Stomach smooth muscle (tissue), 2 donors: Measurements from ENCODE around the gene CBFA2T3.

Experiments used
- H3K27ac ChIP-seq: one replicate; pipeline ENCODE4 v1.7.0; 2013; ENCODE audit warnings: mild to moderate bottlenecking, low read length, inconsistent platforms
- H3K27me3 ChIP-seq, 2 donors: one replicate each; pipeline ENCODE4 v1.7.0; 2013; ENCODE audit warnings: low read length in 2 of 2; ENCODE audit not compliant: insufficient read depth in 2 of 2, control insufficient read depth in 1 of 2
- H3K36me3 ChIP-seq, 2 donors: one replicate each; pipeline ENCODE4 v1.7.0; 2013; ENCODE audit warnings: low read length in 2 of 2; ENCODE audit not compliant: control insufficient read depth in 2 of 2, insufficient read depth in 2 of 2
- H3K4me1 ChIP-seq: one replicate; pipeline ENCODE4 v1.7.0; 2013; ENCODE audit warnings: low read length; ENCODE audit not compliant: control insufficient read depth, insufficient read depth
- H3K4me3 ChIP-seq, 2 donors: one replicate each; pipeline ENCODE4 v1.7.0; 2013; ENCODE audit warnings: low read length in 2 of 2
- H3K9ac ChIP-seq, 2 donors: one replicate each; pipeline ENCODE4 v1.7.0; 2013; ENCODE audit warnings: low read length in 2 of 2, mild to moderate bottlenecking in 1 of 2
- H3K9me3 ChIP-seq, 2 donors: one replicate each; pipeline ENCODE4 v1.7.0; 2013; ENCODE audit warnings: low read length in 2 of 2; ENCODE audit not compliant: control insufficient read depth in 2 of 2
- donor health status: healthy.
- donor health status: Pancreatic carcinoma.

Gene CBFA2T3

GRCh38 chr16:88932929-88933328, 44.1 kb downstream of the CBFA2T3 start:
- no peak overlapping the region for H3K9ac ChIP-seq
- H3K36me3 ChIP-seq: no peaks in the 10 kb centered on the region
- no peak overlapping the region for H3K27ac ChIP-seq
- H3K4me1 ChIP-seq: peaks cover 11% of the 10 kb centered on the region
- H3K4me3 ChIP-seq: no peak overlapping the region
- no peaks in the 10 kb centered on the region for H3K9me3 ChIP-seq
- H3K27me3 ChIP-seq: peaks cover 4 to 5% of the 10 kb centered on the region in 2 donors

GRCh38 chr16:88931936-88932335, 45.1 kb downstream of the CBFA2T3 start:
- H3K36me3 ChIP-seq: no peaks in the 10 kb centered on the region
- H3K4me1 ChIP-seq: peaks cover 7% of the 10 kb centered on the region
- no peak overlapping the region for H3K9ac ChIP-seq

GRCh38 chr16:88931373-88931900, 45.6 kb downstream of the CBFA2T3 start:
- Histone ChIP-seq H3K9ac (no peak overlapping the region), H3K27me3 (peaks cover 5 to 12% of the 10 kb centered on the region in 2 donors), H3K4me1 (peaks cover 4% of the 10 kb centered on the region)

More at GRCh38 chr16:88931936-88932335, 45.1 kb downstream of the CBFA2T3 start:
- no peak overlapping the region for H3K4me3 ChIP-seq
- peaks cover 4 to 12% of the 10 kb centered on the region in 2 donors for H3K27me3 ChIP-seq
- no peaks in the 10 kb centered on the region for H3K9me3 ChIP-seq
- H3K27ac ChIP-seq: no peak overlapping the region

GRCh38 chr16:88930716-88931115, 46.3 kb downstream of the CBFA2T3 start:
- H3K9me3 ChIP-seq: no peaks in the 10 kb centered on the region
- no peaks in the 10 kb centered on the region for H3K36me3 ChIP-seq
- no peaks in the 10 kb centered on the region for H3K4me1 ChIP-seq

More at GRCh38 chr16:88931373-88931900, 45.6 kb downstream of the CBFA2T3 start:
- no peaks in the 10 kb centered on the region for H3K9me3 ChIP-seq
- H3K27ac ChIP-seq: no peak overlapping the region
- H3K36me3 ChIP-seq: no peaks in the 10 kb centered on the region
- no peak overlapping the region for H3K4me3 ChIP-seq

GRCh38 chr16:88929091-88929445, 47.9 kb downstream of the CBFA2T3 start:
- H3K27me3 ChIP-seq: peaks cover 7 to 12% of the 10 kb centered on the region in 2 donors
- H3K9me3 ChIP-seq: no peaks in the 10 kb centered on the region
- no peaks in the 10 kb centered on the region for H3K4me1 ChIP-seq
- H3K27ac ChIP-seq: no peak overlapping the region
- H3K4me3 ChIP-seq: no peak overlapping the region
- H3K36me3 ChIP-seq: no peaks in the 10 kb centered on the region
- H3K9ac ChIP-seq: no peak overlapping the region

More at GRCh38 chr16:88930716-88931115, 46.3 kb downstream of the CBFA2T3 start:
- no peak overlapping the region for H3K4me3 ChIP-seq
- H3K9ac ChIP-seq: no peak overlapping the region
- peaks cover 7 to 12% of the 10 kb centered on the region in 2 donors for H3K27me3 ChIP-seq
- no peak overlapping the region for H3K27ac ChIP-seq

- no peak overlapping the region for H3K27ac ChIP-seq
- no peaks in the 10 kb centered on the region for H3K36me3 ChIP-seq
- H3K4me3 ChIP-seq: no peak overlapping the region
- peaks cover 3% of the 10 kb centered on the region for H3K4me1 ChIP-seq
- H3K27me3 ChIP-seq: peaks cover 7 to 12% of the 10 kb centered on the region in 2 donors
- no peaks in the 10 kb centered on the region for H3K9me3 ChIP-seq
- no peak overlapping the region for H3K9ac ChIP-seq
Observed at GRCh38 chr16:88928405-88929090, 48.5 kb downstream of the CBFA2T3 start.

- H3K9ac ChIP-seq: no peak overlapping the region
- H3K4me3 ChIP-seq: no peak overlapping the region
- H3K27me3 ChIP-seq: peaks cover 5 to 16% of the 10 kb centered on the region in 2 donors
- no peaks in the 10 kb centered on the region for H3K36me3 ChIP-seq
- H3K9me3 ChIP-seq: no peaks in the 10 kb centered on the region
- no peak overlapping the region for H3K27ac ChIP-seq
- H3K4me1 ChIP-seq: peaks cover 12% of the 10 kb centered on the region
Observed at GRCh38 chr16:88927661-88928060, 49.3 kb downstream of the CBFA2T3 start.

- Histone ChIP-seq H3K27me3 (peaks cover 5 to 16% of the 10 kb centered on the region in 2 donors), H3K9ac (no peak overlapping the region), H3K4me1 (peaks cover 18% of the 10 kb centered on the region), H3K36me3 (no peaks in the 10 kb centered on the region), H3K4me3 (no peak overlapping the region), H3K27ac (no peak overlapping the region), H3K9me3 (no peaks in the 10 kb centered on the region)
Observed at GRCh38 chr16:88927010-88927409, 50.0 kb downstream of the CBFA2T3 start.

GRCh38 chr16:88926374-88926990, 50.5 kb downstream of the CBFA2T3 start:
- Histone ChIP-seq H3K27me3 (peaks cover 8 to 16% of the 10 kb centered on the region in 2 donors), H3K27ac (no peak overlapping the region), H3K9ac (no peak overlapping the region), H3K9me3 (no peaks in the 10 kb centered on the region), H3K4me1 (peaks cover 23% of the 10 kb centered on the region), H3K4me3 (no peak overlapping the region), H3K36me3 (no peaks in the 10 kb centered on the region)

GRCh38 chr16:88925540-88925887, 51.5 kb downstream of the CBFA2T3 start:
- H3K36me3 ChIP-seq: no peaks in the 10 kb centered on the region
- no peak overlapping the region for H3K27ac ChIP-seq

More at GRCh38 chr16:88925540-88925887, 51.5 kb downstream of the CBFA2T3 start:
- Histone ChIP-seq H3K27me3 (peaks cover 6 to 18% of the 10 kb centered on the region in 2 donors), H3K9ac (no peak overlapping the region), H3K4me1 (peaks cover 26% of the 10 kb centered on the region), H3K9me3 (no peaks in the 10 kb centered on the region), H3K4me3 (no peak overlapping the region)
